Effector memory CD4-positive, alpha-beta T cell (primary cell): ENCODE data around the gene FBXO24.
"Not testable (repeated sequence)": the region's sequence is repeated elsewhere in the genome, so short reads cannot be mapped to it uniquely, and the experiment has no call there.

Experiments used
- DNase-seq, 3 donors: peaks; one replicate each; pipeline ENCODE4 v3.0.0-alpha.2; 2020
- H3K27ac ChIP-seq: 2 replicates; pipeline ENCODE4 v1.7.0; 2013; ENCODE audit warnings: mild to moderate bottlenecking, low read length, moderate library complexity; ENCODE audit not compliant: insufficient read depth, poor library complexity, severe bottlenecking
- H3K27me3 ChIP-seq: replicated peaks from 2 replicates; pipeline ENCODE4 v1.7.0; 2013; ENCODE audit warnings: mild to moderate bottlenecking, low read length; ENCODE audit not compliant: insufficient read depth, control insufficient read depth, poor library complexity, severe bottlenecking
- H3K36me3 ChIP-seq: 2 replicates; pipeline ENCODE4 v1.7.0; 2013; ENCODE audit warnings: mild to moderate bottlenecking, low read length, moderate library complexity; ENCODE audit not compliant: control insufficient read depth, insufficient read depth
- H3K4me1 ChIP-seq: 2 replicates; pipeline ENCODE4 v1.7.0; 2013; ENCODE audit warnings: low read length, mild to moderate bottlenecking; ENCODE audit not compliant: control insufficient read depth, insufficient read depth, poor library complexity, severe bottlenecking
- H3K4me3 ChIP-seq: 2 replicates; pipeline ENCODE4 v1.7.0; 2013; ENCODE audit warnings: low read length, low read depth, mild to moderate bottlenecking; ENCODE audit not compliant: insufficient read depth, poor library complexity, severe bottlenecking
- H3K9me3 ChIP-seq: 2 replicates; pipeline ENCODE4 v1.7.0; 2013; ENCODE audit warnings: mild to moderate bottlenecking, low read length, moderate library complexity; ENCODE audit not compliant: control insufficient read depth

Gene FBXO24

GRCh38 chr7:100556541-100556940 is 29.6 kb upstream of the FBXO24 start:
- no peak for DNase-seq
- Histone ChIP-seq H3K27me3 (no peaks in the 10 kb centered on the region), H3K27ac (no peak overlapping the region), H3K4me1 (peaks cover 5% of the 10 kb centered on the region), H3K9me3 (no peaks in the 10 kb centered on the region), H3K36me3 (peaks cover 56% of the 10 kb centered on the region), H3K4me3 (no peak overlapping the region)

DNA sequence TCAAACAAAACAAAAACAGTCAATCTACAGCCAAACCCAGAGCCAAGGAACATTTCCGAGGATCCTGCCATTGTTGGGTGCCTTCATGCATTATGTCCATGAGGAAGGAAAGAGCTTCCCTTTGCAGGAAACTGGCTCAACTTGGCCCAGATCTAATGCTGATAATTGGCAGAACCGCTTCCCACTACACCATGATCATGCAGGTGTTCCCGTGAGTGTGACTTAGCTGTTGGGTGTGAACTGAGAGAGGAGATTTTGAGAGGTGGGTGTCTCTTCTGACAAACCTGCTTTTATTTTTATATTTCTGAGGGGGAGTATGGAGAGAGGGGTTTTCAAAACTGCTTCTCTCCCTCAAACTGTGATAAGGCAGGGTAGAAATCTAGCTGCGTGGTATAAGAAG is 27.0 kb upstream of the FBXO24 start:
- Histone ChIP-seq H3K27me3 (no peaks in the 10 kb centered on the region), H3K4me3 (no peak overlapping the region), H3K4me1 (peaks cover 5% of the 10 kb centered on the region), H3K36me3 (peaks cover 52% of the 10 kb centered on the region), H3K9me3 (no peaks in the 10 kb centered on the region), H3K27ac (no peak overlapping the region)
- no peak for DNase-seq

- DNase-seq, result no peak
- H3K4me1 ChIP-seq, result peaks cover 5% of the 10 kb centered on the region
- no peaks in the 10 kb centered on the region for H3K27me3 ChIP-seq
- H3K9me3 ChIP-seq, result no peaks in the 10 kb centered on the region
- no peak overlapping the region for H3K4me3 ChIP-seq
- H3K27ac ChIP-seq, result no peak overlapping the region
- H3K36me3 ChIP-seq, result peaks cover 36% of the 10 kb centered on the region
Observed at GRCh38 chr7:100561491-100562194, 24.5 kb upstream of the FBXO24 start.

DNA sequence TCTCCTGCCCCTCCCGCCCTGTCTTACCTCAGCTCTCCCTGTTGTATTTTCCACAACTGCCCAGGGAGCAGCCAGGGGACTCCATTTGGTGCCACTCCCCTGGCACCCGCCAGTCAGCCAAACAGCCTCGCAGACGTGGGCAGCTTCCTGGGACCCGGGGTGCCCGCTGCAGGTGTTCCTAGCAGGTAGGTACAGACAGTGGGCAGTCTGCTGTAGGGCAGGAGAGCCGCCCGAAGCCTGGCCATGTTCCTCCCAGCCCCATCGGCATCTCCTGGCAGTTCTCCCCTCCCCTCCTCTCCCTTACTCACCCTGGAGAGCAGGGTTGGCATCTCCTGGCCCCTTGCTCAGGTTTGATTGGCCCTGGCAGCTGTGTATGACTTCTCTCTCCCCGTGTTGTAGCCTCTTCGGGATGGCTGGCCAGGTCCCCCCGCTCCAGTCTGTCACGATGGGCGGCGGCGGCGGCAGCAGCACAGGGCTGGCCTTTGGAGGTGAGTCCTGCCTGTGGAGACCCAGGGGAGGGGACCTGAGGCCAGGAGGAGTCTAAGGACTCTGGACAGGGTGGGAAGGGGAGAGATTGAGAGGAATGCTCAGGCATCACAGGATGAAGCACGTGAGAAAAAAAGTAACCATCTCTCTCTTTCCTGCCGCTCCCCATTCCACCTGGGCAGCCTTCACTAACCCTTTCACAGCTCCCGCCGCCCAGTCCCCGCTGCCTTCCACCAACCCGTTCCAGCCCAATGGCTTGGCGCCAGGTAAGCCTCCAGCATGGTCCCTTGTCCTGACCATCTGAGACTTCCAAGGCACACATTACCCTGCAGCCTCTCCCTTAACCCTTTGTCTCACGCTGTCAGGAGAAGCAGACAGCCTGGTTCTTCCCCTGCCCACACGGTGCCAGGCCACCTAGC is 23.7 kb upstream of the FBXO24 start:
- Histone ChIP-seq H3K9me3 (no peaks in the 10 kb centered on the region), H3K27me3 (no peaks in the 10 kb centered on the region), H3K27ac (no peak overlapping the region), H3K36me3 (peaks cover 32% of the 10 kb centered on the region), H3K4me1 (peaks cover 6% of the 10 kb centered on the region), H3K4me3 (no peak overlapping the region)
- no peak for DNase-seq

GRCh38 chr7:100563100-100563564 is 23.0 kb upstream of the FBXO24 start:
- Histone ChIP-seq H3K4me1 (peaks cover 12% of the 10 kb centered on the region), H3K36me3 (peaks cover 32% of the 10 kb centered on the region), H3K4me3 (no peak overlapping the region), H3K27me3 (no peaks in the 10 kb centered on the region), H3K9me3 (no peaks in the 10 kb centered on the region), H3K27ac (no peak overlapping the region)
- no peak for DNase-seq

DNA sequence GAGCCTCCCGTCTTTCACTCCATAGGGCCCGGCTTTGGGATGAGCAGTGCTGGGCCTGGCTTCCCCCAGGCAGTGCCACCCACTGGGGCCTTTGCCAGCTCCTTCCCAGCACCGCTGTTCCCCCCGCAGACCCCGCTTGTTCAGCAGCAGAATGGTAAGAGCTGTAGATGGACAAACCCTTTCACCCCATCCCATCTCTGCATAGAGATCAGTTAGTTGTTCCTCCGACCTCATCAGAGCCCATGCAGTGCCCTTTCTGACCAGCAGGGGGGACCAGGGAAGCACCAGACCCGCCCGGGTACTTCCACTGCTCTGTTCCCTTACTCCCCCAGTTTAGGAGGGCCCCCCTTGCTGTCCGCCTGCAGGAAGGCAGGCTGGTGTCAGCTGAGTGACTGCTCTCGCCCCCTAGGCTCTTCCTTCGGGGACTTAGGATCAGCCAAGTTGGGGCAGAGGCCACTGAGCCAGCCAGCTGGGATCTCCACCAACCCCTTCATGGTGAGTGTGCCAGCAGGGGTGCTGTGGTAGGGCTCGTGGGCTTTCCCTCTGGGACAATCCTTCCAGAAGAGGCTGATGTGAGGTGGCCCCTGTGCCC is 22.2 kb upstream of the FBXO24 start:
- H3K36me3 ChIP-seq, result peaks cover 32% of the 10 kb centered on the region
- H3K9me3 ChIP-seq, result no peaks in the 10 kb centered on the region
- no peak overlapping the region for H3K4me3 ChIP-seq
- peak overlapping the region; percentile 21 for H3K27ac ChIP-seq
- peaks cover 15% of the 10 kb centered on the region for H3K4me1 ChIP-seq
- DNase-seq, result peak; percentile 56 to 70 (median 60)
- H3K27me3 ChIP-seq, result no peaks in the 10 kb centered on the region

DNA sequence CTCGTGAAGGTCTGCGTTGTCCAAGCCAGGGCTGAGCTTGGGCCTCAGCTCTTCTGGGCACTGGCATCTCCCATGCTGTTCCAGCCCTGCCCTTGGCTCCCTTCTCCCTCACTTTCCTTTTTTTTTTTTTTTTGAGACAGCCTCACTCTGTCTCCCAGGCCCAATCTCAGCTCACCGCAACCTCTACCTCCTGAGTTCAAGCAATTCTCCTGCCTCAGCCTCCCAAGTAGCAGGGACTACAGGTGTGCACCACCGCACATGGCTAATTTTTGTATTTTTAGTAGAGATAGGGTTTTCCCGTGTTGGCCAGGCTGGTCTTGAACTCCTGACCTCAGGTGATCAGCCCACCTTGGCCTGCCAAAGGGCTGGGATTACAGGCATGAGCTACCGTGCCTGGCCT is 21.7 kb upstream of the FBXO24 start:
- Histone ChIP-seq H3K27ac (peak overlapping the region; percentile 21), H3K4me1 (peaks cover 19% of the 10 kb centered on the region), H3K36me3 (peaks cover 32% of the 10 kb centered on the region)
- H3K4me3 ChIP-seq, DNase-seq, H3K27me3 ChIP-seq, H3K9me3 ChIP-seq: not testable (repeated sequence)

GRCh38 chr7:100565133-100565571 is 21.0 kb upstream of the FBXO24 start:
- no peaks in the 10 kb centered on the region for H3K27me3 ChIP-seq
- no peaks in the 10 kb centered on the region for H3K9me3 ChIP-seq
- H3K4me1 ChIP-seq, result peaks cover 21% of the 10 kb centered on the region
- peaks cover 30% of the 10 kb centered on the region for H3K36me3 ChIP-seq
- H3K27ac ChIP-seq, result no peak overlapping the region
- H3K4me3 ChIP-seq, result no peak overlapping the region
- DNase-seq, result no peak

DNA sequence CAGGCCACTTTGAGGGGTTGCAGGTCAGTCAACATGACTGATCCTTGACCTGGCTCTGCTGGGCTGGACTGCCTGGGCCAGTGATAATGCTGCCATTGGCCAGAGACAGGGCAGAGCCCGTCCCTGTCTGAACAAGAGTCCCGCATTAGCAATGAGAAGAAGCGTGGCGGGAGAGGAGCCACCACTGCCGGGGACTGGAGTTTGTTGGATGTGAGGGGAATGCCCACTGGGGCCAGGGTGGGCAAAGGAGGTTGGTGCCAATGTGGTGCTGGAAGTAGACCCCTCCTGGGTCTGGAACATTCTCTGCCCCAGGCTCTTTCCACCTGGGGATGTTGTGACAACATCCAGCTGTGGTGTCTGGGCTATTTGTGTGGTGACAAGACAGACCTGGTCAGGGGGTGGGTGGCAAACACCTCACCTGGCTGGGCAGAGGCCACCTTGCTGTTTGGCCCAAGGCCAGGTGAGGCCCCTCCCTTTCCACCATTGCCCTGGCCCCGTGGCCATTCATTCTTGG is 20.1 kb upstream of the FBXO24 start:
- H3K27me3 ChIP-seq, result no peaks in the 10 kb centered on the region
- H3K4me3 ChIP-seq, result no peak overlapping the region
- H3K9me3 ChIP-seq, result no peaks in the 10 kb centered on the region
- no peak overlapping the region for H3K27ac ChIP-seq
- DNase-seq, result no peak
- H3K4me1 ChIP-seq, result peaks cover 29% of the 10 kb centered on the region
- H3K36me3 ChIP-seq, result peaks cover 26% of the 10 kb centered on the region
